ENCODE data around the gene FAM98A. TPM values are rescaled to one million over a fixed set of nuclear protein-coding genes. Genes with fewer than 3 reads are reported as not detected.

The FAM98A gene
- polyA plus RNA-seq, 1 donor from 2014 or later = 14.5 TPM

DNA sequence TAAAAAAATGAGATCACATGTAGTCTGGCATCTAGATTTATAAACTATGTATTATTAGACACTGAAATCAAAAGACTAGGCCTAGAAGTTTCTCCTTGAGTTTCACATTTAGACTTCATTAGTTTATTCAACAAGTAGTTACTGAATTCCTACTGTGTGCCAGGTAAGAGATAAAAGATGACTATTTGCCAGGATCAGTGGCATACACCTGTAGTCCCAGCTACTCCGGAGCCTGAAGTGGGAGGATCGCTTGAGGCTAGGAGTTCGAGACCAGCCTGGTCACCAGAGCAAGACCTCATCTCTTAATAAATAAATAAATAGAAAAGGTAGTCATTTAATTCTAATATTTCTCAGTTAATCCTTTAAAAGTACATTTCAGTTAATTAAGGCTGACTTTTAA lies 2.1 kb downstream of the FAM98A start:
- Histone ChIP-seq H3K4me3 (ENCODE audit: low read length) (peak overlapping the region; percentile 92), H3K27me3 (ENCODE audit: insufficient read depth, low read depth, low read length) (no peaks in the 10 kb centered on the region), H3K79me2 (replicated peaks; ENCODE audit: insufficient read depth, low read length) (peaks cover 20% of the 10 kb centered on the region), H3K36me3 (ENCODE audit: insufficient read depth, low read length) (no peaks in the 10 kb centered on the region), H3K27ac (ENCODE audit: low read length) (no peak overlapping the region), H3K9me3 (ENCODE audit: low read length) (no peaks in the 10 kb centered on the region), H3K4me2 (ENCODE audit: low read length) (peak overlapping the region; percentile 88), H2AFZ (ENCODE audit: low read depth, low read length) (no peak overlapping the region), H4K20me1 (ENCODE audit: insufficient read depth) (no peaks in the 10 kb centered on the region), H3K9ac (ENCODE audit: low read length) (no peak overlapping the region), H3K9me2 (ENCODE audit: insufficient read depth, low read length) (no peaks in the 10 kb centered on the region), H3F3A (ENCODE audit: insufficient read depth, low read length, poor library complexity, severe bottlenecking) (no peaks in the 10 kb centered on the region)
- TF ChIP-seq MXI1 (conservative IDR thresholded peaks at IDR 0.05; ENCODE audit: poor library complexity, severe bottlenecking) (no peak), EZH2 (IDR thresholded peaks at IDR 0.05; ENCODE audit: borderline replicate concordance, insufficient read depth, low read length, poor library complexity, severe bottlenecking) (no peak), EP300 (conservative IDR thresholded peaks at IDR 0.05; ENCODE audit: poor library complexity, severe bottlenecking) (no peak), SMC3 (conservative IDR thresholded peaks at IDR 0.05; ENCODE audit: poor library complexity) (no peak), POLR2AphosphoS5 (IDR thresholded peaks at IDR 0.05) (no peak), TAF1 (IDR thresholded peaks at IDR 0.05; ENCODE audit: low read depth) (no peak), RAD21 (conservative IDR thresholded peaks at IDR 0.05) (no peak)
- TF ChIP-seq, protein P1, sequence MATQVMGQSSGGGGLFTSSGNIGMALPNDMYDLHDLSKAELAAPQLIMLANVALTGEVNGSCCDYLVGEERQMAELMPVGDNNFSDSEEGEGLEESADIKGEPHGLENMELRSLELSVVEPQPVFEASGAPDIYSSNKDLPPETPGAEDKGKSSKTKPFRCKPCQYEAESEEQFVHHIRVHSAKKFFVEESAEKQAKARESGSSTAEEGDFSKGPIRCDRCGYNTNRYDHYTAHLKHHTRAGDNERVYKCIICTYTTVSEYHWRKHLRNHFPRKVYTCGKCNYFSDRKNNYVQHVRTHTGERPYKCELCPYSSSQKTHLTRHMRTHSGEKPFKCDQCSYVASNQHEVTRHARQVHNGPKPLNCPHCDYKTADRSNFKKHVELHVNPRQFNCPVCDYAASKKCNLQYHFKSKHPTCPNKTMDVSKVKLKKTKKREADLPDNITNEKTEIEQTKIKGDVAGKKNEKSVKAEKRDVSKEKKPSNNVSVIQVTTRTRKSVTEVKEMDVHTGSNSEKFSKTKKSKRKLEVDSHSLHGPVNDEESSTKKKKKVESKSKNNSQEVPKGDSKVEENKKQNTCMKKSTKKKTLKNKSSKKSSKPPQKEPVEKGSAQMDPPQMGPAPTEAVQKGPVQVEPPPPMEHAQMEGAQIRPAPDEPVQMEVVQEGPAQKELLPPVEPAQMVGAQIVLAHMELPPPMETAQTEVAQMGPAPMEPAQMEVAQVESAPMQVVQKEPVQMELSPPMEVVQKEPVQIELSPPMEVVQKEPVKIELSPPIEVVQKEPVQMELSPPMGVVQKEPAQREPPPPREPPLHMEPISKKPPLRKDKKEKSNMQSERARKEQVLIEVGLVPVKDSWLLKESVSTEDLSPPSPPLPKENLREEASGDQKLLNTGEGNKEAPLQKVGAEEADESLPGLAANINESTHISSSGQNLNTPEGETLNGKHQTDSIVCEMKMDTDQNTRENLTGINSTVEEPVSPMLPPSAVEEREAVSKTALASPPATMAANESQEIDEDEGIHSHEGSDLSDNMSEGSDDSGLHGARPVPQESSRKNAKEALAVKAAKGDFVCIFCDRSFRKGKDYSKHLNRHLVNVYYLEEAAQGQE (IDR thresholded peaks at IDR 0.05; ENCODE audit: borderline replicate concordance) = no peak
- TF ChIP-seq, protein P2, sequence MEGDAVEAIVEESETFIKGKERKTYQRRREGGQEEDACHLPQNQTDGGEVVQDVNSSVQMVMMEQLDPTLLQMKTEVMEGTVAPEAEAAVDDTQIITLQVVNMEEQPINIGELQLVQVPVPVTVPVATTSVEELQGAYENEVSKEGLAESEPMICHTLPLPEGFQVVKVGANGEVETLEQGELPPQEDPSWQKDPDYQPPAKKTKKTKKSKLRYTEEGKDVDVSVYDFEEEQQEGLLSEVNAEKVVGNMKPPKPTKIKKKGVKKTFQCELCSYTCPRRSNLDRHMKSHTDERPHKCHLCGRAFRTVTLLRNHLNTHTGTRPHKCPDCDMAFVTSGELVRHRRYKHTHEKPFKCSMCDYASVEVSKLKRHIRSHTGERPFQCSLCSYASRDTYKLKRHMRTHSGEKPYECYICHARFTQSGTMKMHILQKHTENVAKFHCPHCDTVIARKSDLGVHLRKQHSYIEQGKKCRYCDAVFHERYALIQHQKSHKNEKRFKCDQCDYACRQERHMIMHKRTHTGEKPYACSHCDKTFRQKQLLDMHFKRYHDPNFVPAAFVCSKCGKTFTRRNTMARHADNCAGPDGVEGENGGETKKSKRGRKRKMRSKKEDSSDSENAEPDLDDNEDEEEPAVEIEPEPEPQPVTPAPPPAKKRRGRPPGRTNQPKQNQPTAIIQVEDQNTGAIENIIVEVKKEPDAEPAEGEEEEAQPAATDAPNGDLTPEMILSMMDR (IDR thresholded peaks at IDR 0.05; ENCODE audit: poor library complexity, severe bottlenecking) = no peak

DNA sequence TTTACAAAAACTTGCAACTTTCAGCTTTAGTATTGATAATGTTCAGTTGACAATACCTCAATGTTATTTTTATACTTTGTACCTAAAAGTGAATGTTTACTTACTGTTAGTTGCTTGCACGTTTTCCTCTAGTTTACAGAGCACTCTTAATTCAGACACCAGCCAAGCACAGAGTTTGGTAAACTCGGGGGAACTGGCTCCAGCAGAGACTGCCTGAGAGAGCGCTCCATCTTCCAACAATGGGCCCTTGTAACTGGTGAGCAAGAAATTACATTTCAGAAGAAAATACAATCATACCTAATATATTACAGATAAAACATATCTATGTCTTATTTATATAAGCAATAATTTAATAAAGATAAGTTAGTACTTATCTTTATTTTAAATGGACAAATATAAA lies 3.7 kb downstream of the FAM98A start:
- no peak overlapping the region for H3K9ac ChIP-seq (ENCODE audit: low read length)
- no peaks in the 10 kb centered on the region for H3K9me2 ChIP-seq (ENCODE audit: insufficient read depth, low read length)
- no peaks in the 10 kb centered on the region for H4K20me1 ChIP-seq (ENCODE audit: insufficient read depth)
- H3K9me3 ChIP-seq (ENCODE audit: low read length) = no peaks in the 10 kb centered on the region
- H3K27ac ChIP-seq (ENCODE audit: low read length) = no peak overlapping the region
- H3K4me3 ChIP-seq (ENCODE audit: low read length) = no peak overlapping the region
- H3K79me2 ChIP-seq (replicated peaks; ENCODE audit: insufficient read depth, low read length) = peaks cover 20% of the 10 kb centered on the region
- TF ChIP-seq TAF1 (IDR thresholded peaks at IDR 0.05; ENCODE audit: low read depth) (no peak), EP300 (conservative IDR thresholded peaks at IDR 0.05; ENCODE audit: poor library complexity, severe bottlenecking) (no peak), EZH2 (IDR thresholded peaks at IDR 0.05; ENCODE audit: borderline replicate concordance, insufficient read depth, low read length, poor library complexity, severe bottlenecking) (no peak), SMC3 (conservative IDR thresholded peaks at IDR 0.05; ENCODE audit: poor library complexity) (no peak), MXI1 (conservative IDR thresholded peaks at IDR 0.05; ENCODE audit: poor library complexity, severe bottlenecking) (no peak), POLR2AphosphoS5 (IDR thresholded peaks at IDR 0.05) (no peak), RAD21 (conservative IDR thresholded peaks at IDR 0.05) (no peak)
- TF ChIP-seq, protein P2 (IDR thresholded peaks at IDR 0.05; ENCODE audit: poor library complexity, severe bottlenecking) = no peak
- TF ChIP-seq, protein P1 (IDR thresholded peaks at IDR 0.05; ENCODE audit: borderline replicate concordance) = no peak
- no peaks in the 10 kb centered on the region for H3F3A ChIP-seq (ENCODE audit: insufficient read depth, low read length, poor library complexity, severe bottlenecking)
- H2AFZ ChIP-seq (ENCODE audit: low read depth, low read length) = no peak overlapping the region
- no peak overlapping the region for H3K4me2 ChIP-seq (ENCODE audit: low read length)
- H3K36me3 ChIP-seq (ENCODE audit: insufficient read depth, low read length) = no peaks in the 10 kb centered on the region
- no peaks in the 10 kb centered on the region for H3K27me3 ChIP-seq (ENCODE audit: insufficient read depth, low read depth, low read length)
